Ovary (tissue), 3 donors: ENCODE data around the gene ELFN1.

ENCODE experiments used
- CTCF ChIP-seq, 3 donors: fragments of 450-650 bp in 2 of 3; fragments of 200-600 bp in 1 of 3; IDR thresholded peaks; one replicate each; pipeline versions ENCODE4 v1.5.1 to v1.8.0; 2016 to 2022; ENCODE audit warnings: antibody characterized with exemption in 3 of 3, mild to moderate bottlenecking in 1 of 3
- EP300 ChIP-seq: sonication (generic); formaldehyde crosslinking; IDR thresholded peaks from one replicate; pipeline ENCODE4 v1.6.1; 2017; ENCODE audit warnings: antibody characterized with exemption
- donor health status: DM: no; HTN: no; CAD: no.

GRCh38 chr7:1737523-1737922, 67.4 kb downstream of the ELFN1 start:
- no peak for TF ChIP-seq EP300
- no peak for TF ChIP-seq CTCF (IDR thresholded peaks at IDR 0.05)
